Measurements from ENCODE around the gene ANKRD6.

- no peak for TF ChIP-seq POLR2A (IDR thresholded peaks at IDR 0.05)
- TF ChIP-seq, protein P1, sequence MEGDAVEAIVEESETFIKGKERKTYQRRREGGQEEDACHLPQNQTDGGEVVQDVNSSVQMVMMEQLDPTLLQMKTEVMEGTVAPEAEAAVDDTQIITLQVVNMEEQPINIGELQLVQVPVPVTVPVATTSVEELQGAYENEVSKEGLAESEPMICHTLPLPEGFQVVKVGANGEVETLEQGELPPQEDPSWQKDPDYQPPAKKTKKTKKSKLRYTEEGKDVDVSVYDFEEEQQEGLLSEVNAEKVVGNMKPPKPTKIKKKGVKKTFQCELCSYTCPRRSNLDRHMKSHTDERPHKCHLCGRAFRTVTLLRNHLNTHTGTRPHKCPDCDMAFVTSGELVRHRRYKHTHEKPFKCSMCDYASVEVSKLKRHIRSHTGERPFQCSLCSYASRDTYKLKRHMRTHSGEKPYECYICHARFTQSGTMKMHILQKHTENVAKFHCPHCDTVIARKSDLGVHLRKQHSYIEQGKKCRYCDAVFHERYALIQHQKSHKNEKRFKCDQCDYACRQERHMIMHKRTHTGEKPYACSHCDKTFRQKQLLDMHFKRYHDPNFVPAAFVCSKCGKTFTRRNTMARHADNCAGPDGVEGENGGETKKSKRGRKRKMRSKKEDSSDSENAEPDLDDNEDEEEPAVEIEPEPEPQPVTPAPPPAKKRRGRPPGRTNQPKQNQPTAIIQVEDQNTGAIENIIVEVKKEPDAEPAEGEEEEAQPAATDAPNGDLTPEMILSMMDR (IDR thresholded peaks at IDR 0.05 in 4 of 5, conservative IDR thresholded peaks at IDR 0.05 in 1 of 5): no peak
These were observed 178.7 kb downstream of the ANKRD6 start for GRCh38 chr6:89611666-89612065.
